OCI-LY3 (cell line): Measurements from ENCODE around the gene CHD8.
A peak's percentile ranks its signal among the peaks of the same experiment; 100 is the strongest.

Experiments used
- CTCF ChIP-seq: fragments of 200-600, 300-600 bp; sonication (generic); IDR thresholded peaks from 2 replicates; pipeline ENCODE4 v1.5.1; 2014; ENCODE audit warnings: antibody characterized with exemption, low read length, low read depth
- EZH2phosphoT487 ChIP-seq: fragments of 200-600 bp; shearing (Covaris generic); IDR thresholded peaks from 2 replicates; pipeline ENCODE4 v1.6.1; 2018; ENCODE audit warnings: antibody characterized with exemption, mixed run types, low read depth

GRCh38 chr14:21455912-21456667, at the start of gene CHD8:
- peak; percentile 75 for TF ChIP-seq CTCF
- no peak for TF ChIP-seq EZH2phosphoT487
